ENCODE results near the gene DTD2. TPM values are rescaled to one million over a fixed set of nuclear protein-coding genes. Genes with fewer than 3 reads are reported as not detected.

DTD2 gene
- total RNA-seq, 1 experiment from 2014 or later, result 14.8 TPM

GRCh38 chr14:31466554-31466953 is 9.2 kb upstream of the DTD2 start:
- Histone ChIP-seq H2BK15ac (ENCODE audit: low read depth, low read length) (no peak overlapping the region), H3K4ac (ENCODE audit: low read depth, low read length) (no peak overlapping the region), H2BK12ac (ENCODE audit: insufficient read length, low read depth, low read length) (no peak overlapping the region), H3K9me3 (ENCODE audit: control insufficient read depth, low read depth, low read length) (no peaks in the 10 kb centered on the region), H3K79me1 (ENCODE audit: insufficient read depth, low read depth, low read length, poor library complexity, severe bottlenecking) (no peaks in the 10 kb centered on the region), H3K4me1 (ENCODE audit: insufficient read depth, low read length) (no peaks in the 10 kb centered on the region), H3K23ac (ENCODE audit: insufficient read length, low read depth, low read length) (no peak overlapping the region), H2BK5ac (ENCODE audit: insufficient read length, low read length) (no peak overlapping the region), H3K9ac (ENCODE audit: extremely low read depth, insufficient read length, low read length) (no peak overlapping the region), H2AK5ac (ENCODE audit: insufficient read length, low read length) (no peak overlapping the region), H3K23me2 (ENCODE audit: insufficient read length, low read depth, low read length, poor library complexity, severe bottlenecking) (no peaks in the 10 kb centered on the region), H4K8ac (replicated peaks; ENCODE audit: insufficient read length, low read depth, low read length) (no peak overlapping the region), H3K14ac (ENCODE audit: insufficient read depth, low read length) (no peak overlapping the region), H3K79me2 (ENCODE audit: insufficient read depth, low read length) (no peaks in the 10 kb centered on the region), H4K20me1 (ENCODE audit: control insufficient read depth, insufficient read depth, insufficient read length) (no peaks in the 10 kb centered on the region), H2BK20ac (ENCODE audit: low read depth, low read length, poor library complexity, severe bottlenecking) (no peak overlapping the region), H3K56ac (ENCODE audit: insufficient read length, low read depth, low read length) (no peak overlapping the region), H3K27ac (ENCODE audit: insufficient read length, low read depth, low read length) (no peak overlapping the region), H4K91ac (ENCODE audit: insufficient read length, low read depth, low read length) (no peak overlapping the region), H3K18ac (ENCODE audit: insufficient read length, low read depth, low read length) (no peak overlapping the region), H3T11ph (ENCODE audit: low read length) (no peak overlapping the region), H3K27me3 (ENCODE audit: insufficient read depth, low read length) (no peaks in the 10 kb centered on the region), H4K5ac (ENCODE audit: insufficient read length, low read depth, low read length) (no peak overlapping the region), H2BK120ac (ENCODE audit: low read depth, low read length, poor library complexity, severe bottlenecking) (no peak overlapping the region), H3K4me2 (ENCODE audit: insufficient read depth, insufficient read length, low read length) (no peak overlapping the region), H2AFZ (ENCODE audit: low read length) (no peak overlapping the region)
- Mint-ChIP-seq H3K9me3 (no peaks in the 10 kb centered on the region), H3K4me3 (no peak overlapping the region), H3K4me1 (peaks cover 1 to 2% of the 10 kb centered on the region in 2 experiments; a peak in 3 of 4 replicates), H3K27me3 (ENCODE audit: low read depth) (no peaks in the 10 kb centered on the region; the same call in 1 of the 2 replicates), H3K36me3 (ENCODE audit: insufficient read depth in 1 of 3, low read depth in 3 of 3) (no peaks in the 10 kb centered on the region), H3K27ac (no peak overlapping the region)
- TF ChIP-seq CTCF (conservative IDR thresholded peaks at IDR 0.05), result no peak
- no peak for DNase-seq
- no CpG with 5 or more reads among the region's 6 CpGs for WGBS (ENCODE audit: extremely low coverage, insufficient read length, low lambda C conversion rate)

All from H9 (cell line).